HCT116 (cell line): Measurements from ENCODE around the gene CRHR2. TPM values are rescaled to one million over a fixed set of nuclear protein-coding genes. Genes with fewer than 3 reads are reported as not detected.

Experiments
- ATAC-seq: fragments of 200-7000 bp; cut with Tn5 transposase; 2 replicates; pipeline ENCODE4 v1.9.1; 2020; ENCODE audit warnings: mild to moderate bottlenecking, moderate library complexity
- BruUV-seq: library from RNA; stranded (reverse); fragments of 400-500 nt; replicated peaks from 2 replicates; lab custom pipeline; 2021; lab: Mats Ljungman, UMichigan
- CTCF ChIA-PET: fragments of 300-600 bp; sonication (Branson Sonifier 250); formaldehyde crosslinking; loops from one replicate; lab custom pipeline; 2021; ENCODE audit warnings: antibody characterized with exemption; lab: Charles Lee
- POLR2A ChIA-PET: fragments of 300-600, 350-600 bp; sonication (Branson Sonifier 250); formaldehyde crosslinking; loops from one replicate; lab custom pipeline; 2021; ENCODE audit warnings: antibody characterized with exemption; lab: Charles Lee
- RAD21 ChIA-PET, 2 experiments: fragments of 300-600 bp; sonication (Branson Sonifier 250); formaldehyde crosslinking; loops; one replicate each; lab custom pipeline; 2023; ENCODE audit warnings: low total read pairs in 2 of 2; ENCODE audit not compliant: uncharacterized antibody in 2 of 2, unreplicated experiment in 2 of 2, low non-redundant PET in 1 of 2; lab: Charles Lee
- DNase-seq: peaks from one replicate; pipeline ENCODE4 v3.0.0-alpha.2; 2010; ENCODE audit warnings: low read depth, low spot score
- H2AFZ ChIP-seq: fragments of 200-600 bp; shearing (Covaris generic), sonication (generic); 2 replicates; pipeline ENCODE4 v1.6.1; 2017; ENCODE audit warnings: low read depth, mixed run types, mixed read lengths, antibody characterized with exemption, low read length; ENCODE audit not compliant: poor library complexity, severe bottlenecking
- H3K27ac ChIP-seq: 2 replicates; pipeline ENCODE4 v1.5.1; 2012; ENCODE audit warnings: low read depth, low read length
- H3K27me3 ChIP-seq: fragments of 200-600 bp; sonication (generic); 2 replicates; pipeline ENCODE4 v1.6.1; 2016; ENCODE audit warnings: mixed run types, low read length, mixed read lengths; ENCODE audit not compliant: insufficient read depth
- H3K36me3 ChIP-seq, 2 experiments: fragments of 200-500 bp in 1 of 2; fragments of 200-600 bp in 1 of 2; sonication (Bioruptor generic) in 1 of 2; sonication (generic) in 1 of 2; 2 replicates each; pipeline versions ENCODE4 v1.5.1 to v1.6.1; 2014 to 2016; ENCODE audit warnings: low read length in 2 of 2, inconsistent platforms in 1 of 2, mixed read lengths in 1 of 2, mixed run types in 1 of 2; ENCODE audit not compliant: insufficient read depth in 2 of 2, control insufficient read depth in 1 of 2
- H3K4me1 ChIP-seq, 2 experiments: fragments of 200-600 bp in 1 of 2; sonication (generic) in 1 of 2; 2 replicates each; pipeline versions ENCODE4 v1.5.1 to v1.6.1; 2012 to 2017; ENCODE audit warnings: low read length in 2 of 2, inconsistent platforms in 1 of 2, mild to moderate bottlenecking in 1 of 2, mixed read lengths in 1 of 2, mixed run types in 1 of 2, moderate library complexity in 1 of 2; ENCODE audit not compliant: insufficient read depth in 2 of 2, control insufficient read depth in 1 of 2
- H3K4me2 ChIP-seq: fragments of 200-600 bp; sonication (generic); 2 replicates; pipeline ENCODE4 v1.6.1; 2017; ENCODE audit warnings: mixed run types, low read length, mixed read lengths
- H3K4me3 ChIP-seq, 2 experiments: fragments of 200-600 bp in 1 of 2; sonication (generic) in 1 of 2; replicated peaks in 1 of 2; 2 replicates each; pipeline ENCODE4 v1.5.1; 2011 to 2016; ENCODE audit warnings: low read length in 2 of 2, control low read depth in 1 of 2, low read depth in 1 of 2, mild to moderate bottlenecking in 1 of 2, mixed read lengths in 1 of 2, mixed run types in 1 of 2
- H3K79me2 ChIP-seq: fragments of 200-600 bp; sonication (generic); 2 replicates; pipeline ENCODE4 v1.6.1; 2017; ENCODE audit warnings: mild to moderate bottlenecking, mixed run types, low read length, moderate library complexity, mixed read lengths; ENCODE audit not compliant: insufficient read depth
- H3K9ac ChIP-seq: fragments of 200-600 bp; sonication (generic); 2 replicates; pipeline ENCODE4 v1.6.1; 2016; ENCODE audit warnings: low read length, mixed read lengths
- H3K9me2 ChIP-seq: fragments of 200-600 bp; sonication (generic), shearing (Covaris generic); 2 replicates; pipeline ENCODE4 v1.6.1; 2017; ENCODE audit warnings: mixed run types, mild to moderate bottlenecking, moderate library complexity; ENCODE audit not compliant: insufficient read depth
- H3K9me3 ChIP-seq, 2 experiments: fragments of 200-500 bp in 1 of 2; fragments of 200-600 bp in 1 of 2; sonication (Bioruptor generic) in 1 of 2; sonication (generic) in 1 of 2; 2 replicates each; pipeline ENCODE4 v1.6.1; 2014 to 2017; ENCODE audit warnings: low read length in 2 of 2, mixed read lengths in 2 of 2, inconsistent platforms in 1 of 2, low read depth in 1 of 2, mild to moderate bottlenecking in 1 of 2, mixed run types in 1 of 2, moderate library complexity in 1 of 2; ENCODE audit not compliant: control insufficient read depth in 1 of 2, insufficient read depth in 1 of 2
- H4K20me1 ChIP-seq: fragments of 200-600 bp; sonication (generic), shearing (Covaris generic); 2 replicates; pipeline ENCODE4 v1.6.1; 2017; ENCODE audit warnings: mixed run types, mild to moderate bottlenecking, moderate library complexity; ENCODE audit not compliant: insufficient read depth
- EZH2phosphoT487 ChIP-seq: fragments of 200-600 bp; IDR thresholded peaks from 2 replicates; pipeline ENCODE4 v1.6.1; 2018; ENCODE audit warnings: antibody characterized with exemption, borderline replicate concordance
- FOSL1 ChIP-seq: IDR thresholded peaks from 2 replicates; pipeline ENCODE4 v1.6.1; 2012; ENCODE audit warnings: low read depth
- RAD21 ChIP-seq: IDR thresholded peaks from 2 replicates; pipeline ENCODE4 v1.6.1; 2012; ENCODE audit warnings: low read depth, mild to moderate bottlenecking
- SP1 ChIP-seq: IDR thresholded peaks from 2 replicates; pipeline ENCODE4 v1.6.1; 2012; ENCODE audit warnings: low read depth
- SRF ChIP-seq: IDR thresholded peaks from 2 replicates; pipeline ENCODE4 v1.6.1; 2012; ENCODE audit warnings: low read depth
- TCF7L2 ChIP-seq: IDR thresholded peaks from 2 replicates; pipeline ENCODE4 v1.7.0; 2011; ENCODE audit warnings: borderline replicate concordance, inconsistent platforms; ENCODE audit not compliant: insufficient read depth, insufficient read length; ENCODE audit errors: extremely low read depth
- ZFX ChIP-seq: fragments of 450-650 bp; IDR thresholded peaks from 2 replicates; pipeline ENCODE4 v1.6.1; 2017
- intact Hi-C: fragments of 100-400 bp; cut with micrococcal nuclease; formaldehyde crosslinking; loops from 2 replicates; pipeline ENCODE4 v1.10.0; 2022
- total RNA-seq: library from RNA; stranded (reverse); gene quantifications from one replicate; pipeline ENCODE4 v1.2.1, GENCODE V29; 2021; ENCODE audit not compliant: unreplicated experiment
- TF ChIP-seq, protein P1 (sequence below), 3 experiments: fragments of 200-600 bp in 1 of 3; sonication (generic) in 1 of 3; IDR thresholded peaks in 2 of 3; conservative IDR thresholded peaks in 1 of 3; 2 replicates each; pipeline ENCODE4 v1.5.1; 2012 to 2017; ENCODE audit warnings: low read depth in 2 of 3, low read length in 2 of 3, antibody characterized with exemption in 1 of 3, borderline replicate concordance in 1 of 3, control low read depth in 1 of 3, mild to moderate bottlenecking in 1 of 3, mixed read lengths in 1 of 3, mixed run types in 1 of 3, moderate library complexity in 1 of 3; ENCODE audit not compliant: insufficient read depth in 1 of 3
- TF ChIP-seq, protein P2 (sequence below): IDR thresholded peaks from 2 replicates; pipeline ENCODE4 v1.6.1; 2012

Gene CRHR2
- total RNA-seq, 1 experiment from 2014 or later, result not detected

DNA sequence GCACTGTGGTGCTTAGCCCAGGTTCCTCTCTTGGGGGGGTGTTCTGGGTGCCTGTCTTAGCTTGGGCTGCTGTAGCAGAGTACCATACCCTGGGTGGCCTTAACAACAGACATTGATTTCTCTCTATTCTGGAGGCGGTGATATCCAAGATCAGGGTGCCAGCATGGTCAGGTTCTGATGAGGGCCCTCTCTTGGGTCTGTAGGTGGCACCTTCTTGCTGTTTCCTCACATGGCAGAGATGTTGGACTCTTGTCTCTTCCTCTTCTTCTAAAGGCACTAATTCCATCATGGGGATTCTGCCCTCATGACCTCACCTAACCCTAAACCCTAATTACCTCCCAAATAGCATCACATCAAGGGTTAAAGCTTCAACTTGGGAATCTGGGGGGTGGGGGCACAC is 19.9 kb upstream of the CRHR2 start:
- Histone ChIP-seq H3K9me2 (no peaks in the 10 kb centered on the region), H4K20me1 (no peaks in the 10 kb centered on the region), H3K4me2 (no peak overlapping the region), H3K27ac (no peak overlapping the region), H3K9me3 (no peaks in the 10 kb centered on the region), H2AFZ (no peak overlapping the region), H3K4me1 (no peaks in the 10 kb centered on the region), H3K79me2 (no peaks in the 10 kb centered on the region), H3K9ac (no peak overlapping the region), H3K27me3 (peaks cover 20% of the 10 kb centered on the region; the same call in 1 of the 2 replicates), H3K4me3 (no peak overlapping the region), H3K36me3 (no peaks in the 10 kb centered on the region)
- TF ChIP-seq RAD21 (peak; percentile 50), SRF (no peak), FOSL1 (no peak)
- TF ChIP-seq, protein P1, sequence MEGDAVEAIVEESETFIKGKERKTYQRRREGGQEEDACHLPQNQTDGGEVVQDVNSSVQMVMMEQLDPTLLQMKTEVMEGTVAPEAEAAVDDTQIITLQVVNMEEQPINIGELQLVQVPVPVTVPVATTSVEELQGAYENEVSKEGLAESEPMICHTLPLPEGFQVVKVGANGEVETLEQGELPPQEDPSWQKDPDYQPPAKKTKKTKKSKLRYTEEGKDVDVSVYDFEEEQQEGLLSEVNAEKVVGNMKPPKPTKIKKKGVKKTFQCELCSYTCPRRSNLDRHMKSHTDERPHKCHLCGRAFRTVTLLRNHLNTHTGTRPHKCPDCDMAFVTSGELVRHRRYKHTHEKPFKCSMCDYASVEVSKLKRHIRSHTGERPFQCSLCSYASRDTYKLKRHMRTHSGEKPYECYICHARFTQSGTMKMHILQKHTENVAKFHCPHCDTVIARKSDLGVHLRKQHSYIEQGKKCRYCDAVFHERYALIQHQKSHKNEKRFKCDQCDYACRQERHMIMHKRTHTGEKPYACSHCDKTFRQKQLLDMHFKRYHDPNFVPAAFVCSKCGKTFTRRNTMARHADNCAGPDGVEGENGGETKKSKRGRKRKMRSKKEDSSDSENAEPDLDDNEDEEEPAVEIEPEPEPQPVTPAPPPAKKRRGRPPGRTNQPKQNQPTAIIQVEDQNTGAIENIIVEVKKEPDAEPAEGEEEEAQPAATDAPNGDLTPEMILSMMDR (IDR thresholded peaks at IDR 0.05 in 2 of 3, conservative IDR thresholded peaks at IDR 0.05 in 1 of 3; ENCODE audit: borderline replicate concordance in 1 of 3, insufficient read depth in 1 of 3, low read depth in 2 of 3, low read length in 2 of 3), result peak in 2 of 3 experiments; percentile 43 to 47; a peak in 4 of 6 replicates
- DNase-seq (no peak), ATAC-seq (peak; percentile 74)
- RAD21 ChIA-PET, result no interaction called here
- POLR2A ChIA-PET, result no interaction called here
- BruUV-seq, result no TSS peak
- CTCF ChIA-PET, result interaction anchor here (1.4 kb wide), 1 partner anchor 7 kb away, joined by 3 read pairs; no protein-coding TSS in a partner anchor
- intact Hi-C loops, result no loop called here

DNA sequence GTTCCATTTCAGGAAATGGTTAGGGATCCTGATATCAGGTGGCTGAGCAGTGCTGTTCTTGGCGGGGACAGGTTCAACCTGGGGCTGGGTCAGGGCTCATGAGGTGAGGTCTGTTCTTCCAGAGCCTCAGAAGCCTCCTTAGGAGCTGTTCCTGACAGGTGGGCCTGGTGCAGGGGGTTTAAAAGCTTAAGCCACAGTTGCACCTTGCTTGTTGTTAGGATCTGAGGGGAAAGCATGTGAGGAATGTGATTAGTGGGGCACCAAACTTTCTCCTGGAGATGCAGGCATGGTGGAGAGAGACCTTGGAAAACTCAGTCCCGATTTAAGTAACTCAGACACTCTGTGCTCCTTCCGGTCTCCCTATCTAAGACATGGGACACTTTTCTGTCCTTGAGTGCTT is 18.7 kb upstream of the CRHR2 start:
- Histone ChIP-seq H3K27ac (no peak overlapping the region), H3K27me3 (peaks cover 20% of the 10 kb centered on the region; the same call in 1 of the 2 replicates), H3K4me3 (no peak overlapping the region), H2AFZ (no peak overlapping the region), H4K20me1 (no peaks in the 10 kb centered on the region), H3K9me2 (no peaks in the 10 kb centered on the region), H3K9ac (no peak overlapping the region), H3K36me3 (no peaks in the 10 kb centered on the region), H3K4me2 (no peak overlapping the region), H3K79me2 (no peaks in the 10 kb centered on the region), H3K4me1 (no peaks in the 10 kb centered on the region), H3K9me3 (no peaks in the 10 kb centered on the region)
- ChIA-PET RAD21 (no interaction called here), POLR2A (no interaction called here), CTCF (interaction anchor here (1.4 kb wide), 1 partner anchor 9 kb away, joined by 3 read pairs; no protein-coding TSS in a partner anchor)
- intact Hi-C loops, result no loop called here
- no peak for DNase-seq
- TF ChIP-seq ZFX (no peak), TCF7L2 (no peak), SP1 (no peak), SRF (no peak), EZH2phosphoT487 (no peak)
- TF ChIP-seq, protein P1 (IDR thresholded peaks at IDR 0.05 in 2 of 3, conservative IDR thresholded peaks at IDR 0.05 in 1 of 3; ENCODE audit: borderline replicate concordance in 1 of 3, insufficient read depth in 1 of 3, low read depth in 2 of 3, low read length in 2 of 3), result no peak
- TF ChIP-seq, protein P2, sequence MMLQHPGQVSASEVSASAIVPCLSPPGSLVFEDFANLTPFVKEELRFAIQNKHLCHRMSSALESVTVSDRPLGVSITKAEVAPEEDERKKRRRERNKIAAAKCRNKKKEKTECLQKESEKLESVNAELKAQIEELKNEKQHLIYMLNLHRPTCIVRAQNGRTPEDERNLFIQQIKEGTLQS, result no peak
- ATAC-seq, result no peak
- BruUV-seq, result no TSS peak
